GM21576 (cell line): Measurements from ENCODE around the gene PIP5K1C.
A peak's percentile ranks its signal among the peaks of the same experiment; 100 is the strongest.
"Not testable (repeated sequence)": the region's sequence is repeated elsewhere in the genome, so short reads cannot be mapped to it uniquely, and the experiment has no call there.

Experiments used
- ATAC-seq: cut with Tn5 transposase; IDR thresholded peaks from one replicate; pipeline ENCODE4 v1.9.1; 2021; ENCODE audit warnings: mild to moderate bottlenecking, moderate library complexity; ENCODE audit not compliant: unreplicated experiment

PIP5K1C gene

GRCh38 chr19:3628766-3629165 is 71.5 kb downstream of the PIP5K1C start:
- ATAC-seq, result not testable (repeated sequence)

GRCh38 chr19:3627351-3627723 is 72.9 kb downstream of the PIP5K1C start:
- ATAC-seq, result no peak

GRCh38 chr19:3626473-3627350 is 73.6 kb downstream of the PIP5K1C start, which contains the start of gene CACTIN:
CACTIN (minus strand) TSS chr19:3626790; CDS start chr19:3626762, 28 bp downstream.
- ATAC-seq, result peak; percentile 83

- peak; percentile 3 for ATAC-seq
Observed at GRCh38 chr19:3625996-3626472, 74.2 kb downstream of the PIP5K1C start.

- ATAC-seq, result no peak
Observed at GRCh38 chr19:3623716-3624115, 76.6 kb downstream of the PIP5K1C start.

GRCh38 chr19:3622224-3622623 is 78.0 kb downstream of the PIP5K1C start:
- no peak for ATAC-seq

GRCh38 chr19:3621689-3622088 is 78.6 kb downstream of the PIP5K1C start:
- no peak for ATAC-seq

- ATAC-seq, result no peak
Observed at GRCh38 chr19:3620817-3621547, 79.3 kb downstream of the PIP5K1C start.

- no peak for ATAC-seq
Observed at GRCh38 chr19:3620145-3620816, 80.0 kb downstream of the PIP5K1C start.

GRCh38 chr19:3619631-3620012 is 80.6 kb downstream of the PIP5K1C start:
- no peak for ATAC-seq

GRCh38 chr19:3618811-3619630 is 81.2 kb downstream of the PIP5K1C start:
- no peak for ATAC-seq

- no peak for ATAC-seq
Observed at GRCh38 chr19:3618144-3618810, 82.0 kb downstream of the PIP5K1C start.

- no peak for ATAC-seq
Observed at GRCh38 chr19:3617463-3617862, 82.8 kb downstream of the PIP5K1C start.

GRCh38 chr19:3615524-3616135 is 84.6 kb downstream of the PIP5K1C start:
- ATAC-seq, result no peak

GRCh38 chr19:3614858-3615505 is 85.3 kb downstream of the PIP5K1C start:
- ATAC-seq, result no peak

GRCh38 chr19:3613818-3614661 is 86.2 kb downstream of the PIP5K1C start:
- ATAC-seq, result no peak

- ATAC-seq, result no peak
Observed at GRCh38 chr19:3612901-3613741, 87.1 kb downstream of the PIP5K1C start.
